CD4-positive, alpha-beta T cell (primary cell): Measurements from ENCODE around the gene XYLT2. TPM values are rescaled to one million over a fixed set of nuclear protein-coding genes. Genes with fewer than 3 reads are reported as not detected.
A peak's percentile ranks its signal among the peaks of the same experiment; 100 is the strongest.

Source experiments
- ATAC-seq: fragments of 200-7000 bp; cut with Tn5 transposase; one replicate; pipeline ENCODE4 v1.10.0; 2022; ENCODE audit warnings: mild to moderate bottlenecking; ENCODE audit not compliant: poor library complexity
- CTCF ChIA-PET: fragments of 350-600 bp; sonication (Branson Sonifier 250); formaldehyde crosslinking; loops from one replicate; lab custom pipeline; 2021; ENCODE audit warnings: antibody characterized with exemption, inconsistent platforms; lab: Charles Lee
- POLR2A ChIA-PET: fragments of 350-600 bp; sonication (Branson Sonifier 250); formaldehyde crosslinking; loops from one replicate; lab custom pipeline; 2021; ENCODE audit warnings: antibody characterized with exemption, inconsistent platforms; lab: Charles Lee
- DNase-seq, 14 experiments: peaks; one replicate each; pipeline ENCODE4 v3.0.0-alpha.2; 2013 to 2020; ENCODE audit warnings: mixed read lengths in 2 of 14
- H3K27ac ChIP-seq, 2 donors: one replicate each; pipeline versions ENCODE4 v1.5.1 to v1.7.0; 2013; ENCODE audit warnings: low read length in 2 of 2, low read depth in 1 of 2, mild to moderate bottlenecking in 1 of 2
- H3K27me3 ChIP-seq, 2 experiments: 1 replicate in 1 of 2; 2 replicates in 1 of 2; pipeline versions ENCODE4 v1.6.1 to v1.7.0; 2013; ENCODE audit warnings: low read length in 2 of 2, control low read depth in 1 of 2, mild to moderate bottlenecking in 1 of 2, moderate library complexity in 1 of 2; ENCODE audit not compliant: insufficient read depth in 2 of 2, control insufficient read depth in 1 of 2
- H3K36me3 ChIP-seq: one replicate; pipeline ENCODE4 v1.6.1; 2013; ENCODE audit warnings: low read length, control low read depth; ENCODE audit not compliant: insufficient read depth
- H3K4me1 ChIP-seq: one replicate; pipeline ENCODE4 v1.6.1; 2013; ENCODE audit warnings: low read length, control low read depth; ENCODE audit not compliant: insufficient read depth
- H3K4me3 ChIP-seq: one replicate; pipeline ENCODE4 v1.5.1; 2013; ENCODE audit warnings: mild to moderate bottlenecking, low read length, moderate library complexity
- H3K9me3 ChIP-seq, 2 experiments: 1 replicate in 1 of 2; 2 replicates in 1 of 2; pipeline versions ENCODE4 v1.6.1 to v1.7.0; 2013; ENCODE audit warnings: low read length in 2 of 2, mild to moderate bottlenecking in 2 of 2, control low read depth in 1 of 2, moderate library complexity in 1 of 2; ENCODE audit not compliant: control insufficient read depth in 1 of 2, insufficient read depth in 1 of 2
- H3K27ac Mint-ChIP-seq: one replicate; pipeline ENCODE4 v1.8.0; 2020; ENCODE audit warnings: mixed read lengths
- H3K27me3 Mint-ChIP-seq: one replicate; pipeline ENCODE4 v1.8.0; 2021; ENCODE audit warnings: mixed read lengths
- H3K36me3 Mint-ChIP-seq: one replicate; pipeline ENCODE4 v1.8.0; 2021; ENCODE audit warnings: low read depth, mixed read lengths
- H3K4me1 Mint-ChIP-seq: one replicate; pipeline ENCODE4 v1.8.0; 2021; ENCODE audit warnings: low read depth, mixed read lengths
- H3K4me3 Mint-ChIP-seq: one replicate; pipeline ENCODE4 v1.8.0; 2020; ENCODE audit warnings: mild to moderate bottlenecking, mixed read lengths
- H3K9me3 Mint-ChIP-seq: one replicate; pipeline ENCODE4 v1.8.0; 2020; ENCODE audit warnings: mixed read lengths
- intact Hi-C, 2 experiments: fragments of 100-400 bp; cut with DNase I in 1 of 2; cut with micrococcal nuclease in 1 of 2; formaldehyde crosslinking; loops; one replicate each; pipeline versions ENCODE4 v1.15.1 to v1.9.0; 2023 to 2025; cut with DNase I, micrococcal nuclease
- total RNA-seq, 174 experiments: library from RNA in 2 of 174; stranded (reverse) in 2 of 174; gene quantifications; one replicate each; pipeline ENCODE4 v1.2.3 and lab custom pipeline; 2021 to 2026
- TF ChIP-seq, protein P1 (sequence below): fragments of 200-600 bp; IDR thresholded peaks from one replicate; pipeline ENCODE4 v1.8.0; 2022; ENCODE audit warnings: antibody characterized with exemption, mild to moderate bottlenecking

The XYLT2 gene
- total RNA-seq, 2 experiments from 2014 or later: 11.0 to 12.2 TPM

DNA sequence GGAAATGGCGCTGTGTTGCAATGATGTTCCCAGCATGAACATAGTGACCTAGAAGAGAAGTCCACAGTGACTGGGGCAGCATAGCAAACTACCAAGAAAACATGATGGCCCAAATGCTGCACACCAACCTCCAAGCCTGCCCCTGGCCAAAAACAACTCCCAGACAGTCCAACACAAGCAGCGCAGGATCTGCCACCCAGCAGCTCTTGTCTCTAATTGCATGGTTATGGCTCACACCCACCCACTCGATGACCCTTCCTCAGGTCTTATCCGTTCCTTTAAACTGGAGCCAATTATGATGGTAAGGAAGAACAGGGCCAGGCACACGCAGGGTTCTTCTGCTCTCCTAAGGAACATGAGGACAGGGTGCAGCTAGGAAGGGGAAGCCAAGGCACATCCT, 24.1 kb downstream of the XYLT2 start:
- Histone ChIP-seq H3K4me1 (peaks cover 22% of the 10 kb centered on the region), H3K27me3 (no peaks in the 10 kb centered on the region), H3K36me3 (peaks cover 53% of the 10 kb centered on the region), H3K27ac (no peak overlapping the region), H3K4me3 (no peak overlapping the region), H3K9me3 (no peaks in the 10 kb centered on the region)
- H3K27me3 Mint-ChIP-seq: no peaks in the 10 kb centered on the region
- no peak overlapping the region for H3K27ac Mint-ChIP-seq
- CTCF ChIA-PET: interaction anchor here (1.5 to 3.5 kb wide), 2 partner anchors 8 to 27 kb away, joined by 9 to 19 read pairs; partner anchors contain the start of gene LRRC59
- H3K4me3 Mint-ChIP-seq: peak overlapping the region; percentile 11
- no peak for DNase-seq
- intact Hi-C loops: loop anchor here in 1 of 2 experiments (5.0 to 10.0 kb wide), 3 partner anchors 107 to 895 kb away; partner anchors contain the start of genes ANKRD40, MBTD1, RSAD1 and UTP18
- TF ChIP-seq, protein P1, sequence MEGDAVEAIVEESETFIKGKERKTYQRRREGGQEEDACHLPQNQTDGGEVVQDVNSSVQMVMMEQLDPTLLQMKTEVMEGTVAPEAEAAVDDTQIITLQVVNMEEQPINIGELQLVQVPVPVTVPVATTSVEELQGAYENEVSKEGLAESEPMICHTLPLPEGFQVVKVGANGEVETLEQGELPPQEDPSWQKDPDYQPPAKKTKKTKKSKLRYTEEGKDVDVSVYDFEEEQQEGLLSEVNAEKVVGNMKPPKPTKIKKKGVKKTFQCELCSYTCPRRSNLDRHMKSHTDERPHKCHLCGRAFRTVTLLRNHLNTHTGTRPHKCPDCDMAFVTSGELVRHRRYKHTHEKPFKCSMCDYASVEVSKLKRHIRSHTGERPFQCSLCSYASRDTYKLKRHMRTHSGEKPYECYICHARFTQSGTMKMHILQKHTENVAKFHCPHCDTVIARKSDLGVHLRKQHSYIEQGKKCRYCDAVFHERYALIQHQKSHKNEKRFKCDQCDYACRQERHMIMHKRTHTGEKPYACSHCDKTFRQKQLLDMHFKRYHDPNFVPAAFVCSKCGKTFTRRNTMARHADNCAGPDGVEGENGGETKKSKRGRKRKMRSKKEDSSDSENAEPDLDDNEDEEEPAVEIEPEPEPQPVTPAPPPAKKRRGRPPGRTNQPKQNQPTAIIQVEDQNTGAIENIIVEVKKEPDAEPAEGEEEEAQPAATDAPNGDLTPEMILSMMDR: no peak
- H3K9me3 Mint-ChIP-seq: no peaks in the 10 kb centered on the region
- peaks cover 22% of the 10 kb centered on the region for H3K4me1 Mint-ChIP-seq
- POLR2A ChIA-PET: interaction anchor here (6.6 kb wide), 1 partner anchor 27 kb away, joined by 52 read pairs; the partner anchor contains the start of gene LRRC59
- peaks cover 72% of the 10 kb centered on the region for H3K36me3 Mint-ChIP-seq
- no peak for ATAC-seq

DNA sequence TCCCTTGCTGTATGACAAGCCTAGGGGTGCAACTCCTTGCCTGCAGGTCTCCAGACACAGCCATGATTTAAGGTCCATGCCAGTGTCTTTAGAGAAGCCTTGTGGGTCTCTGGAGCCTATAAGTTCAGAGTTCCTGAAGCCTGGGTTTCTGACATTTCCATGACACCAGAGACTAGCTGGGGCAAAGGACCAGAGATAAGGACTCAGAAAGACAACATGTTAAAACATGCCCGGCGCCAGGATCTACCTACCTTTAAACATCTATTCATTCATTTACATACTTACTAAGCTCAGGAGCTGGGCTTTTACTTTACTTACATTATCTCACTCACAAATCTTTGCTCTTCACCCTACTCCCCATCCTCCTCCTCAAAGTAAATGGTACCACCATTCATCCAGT, 25.6 kb downstream of the XYLT2 start:
- no peaks in the 10 kb centered on the region for H3K9me3 Mint-ChIP-seq
- H3K9me3 ChIP-seq: no peaks in the 10 kb centered on the region
- intact Hi-C loops: loop anchor here in 1 of 2 experiments (5.0 to 10.0 kb wide), 3 partner anchors 106 to 893 kb away; partner anchors contain the start of genes ANKRD40, MBTD1, RSAD1 and UTP18
- H3K4me1 Mint-ChIP-seq: peaks cover 22% of the 10 kb centered on the region
- peak overlapping the region; percentile 42 for H3K27ac Mint-ChIP-seq
- TF ChIP-seq, protein P1: no peak
- H3K27ac ChIP-seq: no peak overlapping the region
- no peaks in the 10 kb centered on the region for H3K27me3 Mint-ChIP-seq
- H3K27me3 ChIP-seq: no peaks in the 10 kb centered on the region
- ATAC-seq (no peak), DNase-seq (no peak)
- H3K36me3 Mint-ChIP-seq: peaks cover 61% of the 10 kb centered on the region
- no peak overlapping the region for H3K4me3 ChIP-seq
- ChIA-PET POLR2A (interaction anchor here (1.0 to 6.6 kb wide), 2 partner anchors 9 to 26 kb away, joined by 5 to 52 read pairs; partner anchors contain the start of gene LRRC59), CTCF (interaction anchor here (1.5 to 2.0 kb wide), 2 partner anchors 10 to 26 kb away, joined by 9 to 13 read pairs; partner anchors contain the start of gene LRRC59)
- H3K4me1 ChIP-seq: peaks cover 22% of the 10 kb centered on the region
- peak overlapping the region; percentile 97 for H3K4me3 Mint-ChIP-seq
- H3K36me3 ChIP-seq: peaks cover 44% of the 10 kb centered on the region

DNA sequence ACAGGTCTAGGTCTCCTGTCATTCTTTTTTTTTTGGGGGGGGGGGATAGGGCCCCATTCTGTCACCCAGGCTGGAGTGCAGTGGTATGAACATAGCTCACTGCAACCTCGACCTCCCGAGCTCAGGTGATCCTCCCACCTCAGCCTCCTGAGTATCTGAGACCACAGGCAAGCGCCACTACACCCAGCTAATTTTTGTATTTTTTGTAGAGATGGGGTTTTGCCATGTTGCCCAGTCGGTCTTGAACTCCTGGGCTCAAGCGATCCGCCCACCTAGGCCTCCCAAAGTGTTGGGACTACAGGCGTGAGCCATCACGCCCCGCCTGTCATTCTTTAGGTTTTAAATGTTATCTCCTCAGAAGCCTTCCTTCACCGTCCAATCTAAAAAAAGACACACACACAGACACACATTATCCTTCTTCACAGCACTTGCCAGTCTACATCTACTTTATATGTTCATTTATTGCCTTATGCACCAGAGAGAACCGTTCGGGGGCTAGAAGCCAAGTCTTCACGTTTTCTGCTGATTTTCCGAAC, 26.4 kb downstream of the XYLT2 start:
- Mint-ChIP-seq H3K4me3 (peak overlapping the region; percentile 97), H3K4me1 (peaks cover 22% of the 10 kb centered on the region), H3K36me3 (peaks cover 53% of the 10 kb centered on the region), H3K9me3 (no peaks in the 10 kb centered on the region), H3K27me3 (no peaks in the 10 kb centered on the region), H3K27ac (peak overlapping the region; percentile 96)
- no peaks in the 10 kb centered on the region for H3K9me3 ChIP-seq
- no peak for ATAC-seq
- intact Hi-C loops: loop anchor here in 1 of 2 experiments (1.0 to 10.0 kb wide), 4 partner anchors 26 to 893 kb away; partner anchors contain the start of genes ANKRD40, MBTD1, RSAD1 and UTP18
- H3K27ac ChIP-seq: peak overlapping the region; percentile 97
- peaks cover 22% of the 10 kb centered on the region for H3K4me1 ChIP-seq
- no peak for DNase-seq
- ChIA-PET CTCF (interaction anchor here (1.8 to 2.0 kb wide), 2 partner anchors 10 to 25 kb away, joined by 5 to 13 read pairs; partner anchors contain the start of gene LRRC59), POLR2A (interaction anchor here (0.9 to 6.6 kb wide), 6 partner anchors 9 to 26 kb away, joined by 3 to 52 read pairs (median 10); partner anchors contain the start of genes LRRC59 and XYLT2)
- H3K4me3 ChIP-seq: peak overlapping the region; percentile 85
- H3K27me3 ChIP-seq: no peaks in the 10 kb centered on the region
- TF ChIP-seq, protein P1: no peak
- peaks cover 36% of the 10 kb centered on the region for H3K36me3 ChIP-seq
